IPS-18a (cell line): Measurements from ENCODE around the gene SMYD3.

Source experiments
- H3K27ac ChIP-seq: one replicate; pipeline ENCODE4 v1.5.1; 2013; ENCODE audit warnings: low read length
- H3K27me3 ChIP-seq: one replicate; pipeline ENCODE4 v1.6.1; 2013; ENCODE audit warnings: mild to moderate bottlenecking, low read length; ENCODE audit not compliant: control insufficient read depth, insufficient read depth
- H3K36me3 ChIP-seq: one replicate; pipeline ENCODE4 v1.6.1; 2013; ENCODE audit warnings: low read depth, low read length; ENCODE audit not compliant: control insufficient read depth
- H3K4me1 ChIP-seq: one replicate; pipeline ENCODE4 v1.6.1; 2013; ENCODE audit warnings: low read depth, low read length; ENCODE audit not compliant: control insufficient read depth
- H3K4me3 ChIP-seq: one replicate; pipeline ENCODE4 v1.5.1; 2013; ENCODE audit warnings: low read length
- H3K9ac ChIP-seq: one replicate; pipeline ENCODE4 v1.6.1; 2013; ENCODE audit warnings: mild to moderate bottlenecking, low read length, moderate library complexity
- H3K9me3 ChIP-seq: one replicate; pipeline ENCODE4 v1.6.1; 2013; ENCODE audit warnings: low read depth, low read length; ENCODE audit not compliant: control insufficient read depth

Gene SMYD3

GRCh38 chr1:245858022-245858721 lies 648.9 kb downstream of the SMYD3 start:
- no peak overlapping the region for H3K27ac ChIP-seq
- no peaks in the 10 kb centered on the region for H3K36me3 ChIP-seq
- H3K27me3 ChIP-seq = no peaks in the 10 kb centered on the region
- H3K4me1 ChIP-seq = peaks cover 17% of the 10 kb centered on the region
- no peaks in the 10 kb centered on the region for H3K9me3 ChIP-seq
- no peak overlapping the region for H3K4me3 ChIP-seq
- H3K9ac ChIP-seq = no peak overlapping the region

- H3K36me3 ChIP-seq = no peaks in the 10 kb centered on the region
- no peak overlapping the region for H3K27ac ChIP-seq
- no peak overlapping the region for H3K4me3 ChIP-seq
- H3K4me1 ChIP-seq = peaks cover 17% of the 10 kb centered on the region
- no peaks in the 10 kb centered on the region for H3K9me3 ChIP-seq
- no peaks in the 10 kb centered on the region for H3K27me3 ChIP-seq
- H3K9ac ChIP-seq = no peak overlapping the region
Observed at GRCh38 chr1:245856944-245857531, 650.0 kb downstream of the SMYD3 start.

- Histone ChIP-seq H3K9ac (no peak overlapping the region), H3K9me3 (no peaks in the 10 kb centered on the region), H3K4me3 (no peak overlapping the region), H3K27ac (no peak overlapping the region), H3K27me3 (no peaks in the 10 kb centered on the region), H3K4me1 (peaks cover 17% of the 10 kb centered on the region), H3K36me3 (no peaks in the 10 kb centered on the region)
Observed at GRCh38 chr1:245855846-245856730, 651.0 kb downstream of the SMYD3 start.

- peaks cover 17% of the 10 kb centered on the region for H3K4me1 ChIP-seq
- H3K27me3 ChIP-seq = no peaks in the 10 kb centered on the region
- H3K9me3 ChIP-seq = no peaks in the 10 kb centered on the region
- H3K36me3 ChIP-seq = no peaks in the 10 kb centered on the region
- no peak overlapping the region for H3K27ac ChIP-seq
- no peak overlapping the region for H3K9ac ChIP-seq
- no peak overlapping the region for H3K4me3 ChIP-seq
Observed at GRCh38 chr1:245853291-245853690, 653.8 kb downstream of the SMYD3 start.

- Histone ChIP-seq H3K9me3 (no peaks in the 10 kb centered on the region), H3K9ac (no peak overlapping the region), H3K36me3 (no peaks in the 10 kb centered on the region), H3K4me1 (no peaks in the 10 kb centered on the region), H3K27me3 (no peaks in the 10 kb centered on the region), H3K27ac (no peak overlapping the region), H3K4me3 (no peak overlapping the region)
Observed at GRCh38 chr1:245843101-245843500, 664.0 kb downstream of the SMYD3 start.

GRCh38 chr1:245842106-245842505 lies 665.0 kb downstream of the SMYD3 start:
- H3K27ac ChIP-seq = no peak overlapping the region
- no peaks in the 10 kb centered on the region for H3K36me3 ChIP-seq
- no peak overlapping the region for H3K4me3 ChIP-seq
- no peaks in the 10 kb centered on the region for H3K27me3 ChIP-seq
- no peak overlapping the region for H3K9ac ChIP-seq
- peaks cover 5% of the 10 kb centered on the region for H3K4me1 ChIP-seq
- H3K9me3 ChIP-seq = no peaks in the 10 kb centered on the region

- no peak overlapping the region for H3K27ac ChIP-seq
- peaks cover 5% of the 10 kb centered on the region for H3K4me1 ChIP-seq
- H3K9me3 ChIP-seq = no peaks in the 10 kb centered on the region
- H3K27me3 ChIP-seq = no peaks in the 10 kb centered on the region
- no peak overlapping the region for H3K4me3 ChIP-seq
- no peak overlapping the region for H3K9ac ChIP-seq
- H3K36me3 ChIP-seq = no peaks in the 10 kb centered on the region
Observed at GRCh38 chr1:245840971-245841370, 666.1 kb downstream of the SMYD3 start.

- peaks cover 5% of the 10 kb centered on the region for H3K4me1 ChIP-seq
- no peak overlapping the region for H3K9ac ChIP-seq
- H3K4me3 ChIP-seq = no peak overlapping the region
- no peaks in the 10 kb centered on the region for H3K27me3 ChIP-seq
- H3K27ac ChIP-seq = no peak overlapping the region
- H3K9me3 ChIP-seq = no peaks in the 10 kb centered on the region
- no peaks in the 10 kb centered on the region for H3K36me3 ChIP-seq
Observed at GRCh38 chr1:245837718-245838117, 669.4 kb downstream of the SMYD3 start.

GRCh38 chr1:245835386-245835785 lies 671.7 kb downstream of the SMYD3 start:
- no peak overlapping the region for H3K27ac ChIP-seq
- H3K4me1 ChIP-seq = peaks cover 5% of the 10 kb centered on the region
- no peak overlapping the region for H3K9ac ChIP-seq
- no peak overlapping the region for H3K4me3 ChIP-seq
- no peaks in the 10 kb centered on the region for H3K9me3 ChIP-seq
- no peaks in the 10 kb centered on the region for H3K36me3 ChIP-seq
- H3K27me3 ChIP-seq = no peaks in the 10 kb centered on the region

- no peaks in the 10 kb centered on the region for H3K9me3 ChIP-seq
- H3K36me3 ChIP-seq = no peaks in the 10 kb centered on the region
- no peaks in the 10 kb centered on the region for H3K27me3 ChIP-seq
- no peak overlapping the region for H3K4me3 ChIP-seq
- H3K9ac ChIP-seq = no peak overlapping the region
- no peak overlapping the region for H3K27ac ChIP-seq
- peaks cover 5% of the 10 kb centered on the region for H3K4me1 ChIP-seq
Observed at GRCh38 chr1:245834002-245834401, 673.1 kb downstream of the SMYD3 start.

- Histone ChIP-seq H3K36me3 (no peaks in the 10 kb centered on the region), H3K9ac (no peak overlapping the region), H3K9me3 (no peaks in the 10 kb centered on the region), H3K27ac (no peak overlapping the region), H3K4me1 (peaks cover 5% of the 10 kb centered on the region), H3K4me3 (no peak overlapping the region), H3K27me3 (no peaks in the 10 kb centered on the region)
Observed at GRCh38 chr1:245832771-245833527, 674.1 kb downstream of the SMYD3 start.
